ENCODE measurements around the gene B3GALT2. TPM values are rescaled to one million over a fixed set of nuclear protein-coding genes. Genes with fewer than 3 reads are reported as not detected.

Gene B3GALT2
- total and polyA plus RNA-seq, 2 experiments from 2014 or later: 0.73 to 1.5 TPM

DNA sequence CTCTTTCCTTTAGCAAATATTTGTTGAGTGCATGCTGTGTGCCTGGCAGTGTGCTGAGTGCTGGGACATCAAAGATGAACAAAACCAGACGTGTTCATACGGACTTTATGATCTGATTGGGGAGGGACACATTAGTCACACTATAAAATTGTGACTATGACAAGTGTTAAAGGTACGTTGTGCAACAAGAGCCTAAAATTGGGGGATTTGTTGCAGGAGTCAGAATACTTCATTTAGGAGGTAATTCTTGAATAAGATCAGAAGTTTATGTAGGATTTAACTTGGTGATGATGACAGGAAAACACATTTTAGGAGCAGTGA, 29.6 kb downstream of the B3GALT2 start:
- Histone ChIP-seq H3K27me3 (no peaks in the 10 kb centered on the region), H3K4me1 (ENCODE audit: low read depth) (no peaks in the 10 kb centered on the region), H3K4me3 (no peak overlapping the region), H3K9me3 (ENCODE audit: low read depth) (no peaks in the 10 kb centered on the region), H3K27ac (no peak overlapping the region), H3K36me3 (peaks cover 20% of the 10 kb centered on the region)
- TF ChIP-seq, protein P1, sequence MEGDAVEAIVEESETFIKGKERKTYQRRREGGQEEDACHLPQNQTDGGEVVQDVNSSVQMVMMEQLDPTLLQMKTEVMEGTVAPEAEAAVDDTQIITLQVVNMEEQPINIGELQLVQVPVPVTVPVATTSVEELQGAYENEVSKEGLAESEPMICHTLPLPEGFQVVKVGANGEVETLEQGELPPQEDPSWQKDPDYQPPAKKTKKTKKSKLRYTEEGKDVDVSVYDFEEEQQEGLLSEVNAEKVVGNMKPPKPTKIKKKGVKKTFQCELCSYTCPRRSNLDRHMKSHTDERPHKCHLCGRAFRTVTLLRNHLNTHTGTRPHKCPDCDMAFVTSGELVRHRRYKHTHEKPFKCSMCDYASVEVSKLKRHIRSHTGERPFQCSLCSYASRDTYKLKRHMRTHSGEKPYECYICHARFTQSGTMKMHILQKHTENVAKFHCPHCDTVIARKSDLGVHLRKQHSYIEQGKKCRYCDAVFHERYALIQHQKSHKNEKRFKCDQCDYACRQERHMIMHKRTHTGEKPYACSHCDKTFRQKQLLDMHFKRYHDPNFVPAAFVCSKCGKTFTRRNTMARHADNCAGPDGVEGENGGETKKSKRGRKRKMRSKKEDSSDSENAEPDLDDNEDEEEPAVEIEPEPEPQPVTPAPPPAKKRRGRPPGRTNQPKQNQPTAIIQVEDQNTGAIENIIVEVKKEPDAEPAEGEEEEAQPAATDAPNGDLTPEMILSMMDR (IDR thresholded peaks at IDR 0.05; ENCODE audit: low read depth, low read length): no peak
- DNase-seq (ENCODE audit: low read depth in 1 of 2, low spot score in 1 of 2): no peak

DNA sequence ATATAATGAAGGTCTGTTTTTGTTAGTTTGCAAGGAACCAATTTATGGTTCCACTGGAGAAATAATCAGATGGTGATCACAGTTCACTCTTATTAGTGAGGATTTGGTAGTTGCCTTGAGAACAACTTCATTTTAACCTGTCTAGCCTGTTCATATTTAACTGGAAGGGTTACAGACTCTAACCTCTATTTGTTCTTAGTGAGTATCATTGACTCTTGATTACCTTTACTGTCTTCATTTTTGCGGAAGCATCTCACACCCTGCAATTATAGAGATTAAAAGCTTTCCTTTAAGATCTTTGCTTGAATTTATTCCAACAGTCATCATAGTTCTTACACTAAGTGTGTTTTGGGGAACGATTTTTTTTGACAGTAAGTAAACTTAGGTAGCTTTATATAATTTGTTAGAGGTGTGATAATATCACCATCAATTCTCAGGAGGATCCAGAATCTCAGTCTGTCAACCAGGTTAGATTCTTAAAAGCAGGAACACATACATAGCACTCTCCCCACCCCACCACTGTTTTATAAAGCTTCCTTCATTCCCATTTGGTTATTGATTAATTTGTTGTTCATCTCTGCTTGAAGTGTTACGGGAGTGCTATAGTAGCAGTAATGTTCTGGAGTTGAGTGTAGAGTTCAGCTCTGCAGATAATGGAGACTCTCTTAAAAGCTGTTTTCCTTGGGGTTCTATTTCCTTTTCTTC, 30.1 kb downstream of the B3GALT2 start:
- Histone ChIP-seq H3K4me3 (no peak overlapping the region), H3K27me3 (no peaks in the 10 kb centered on the region), H3K4me1 (ENCODE audit: low read depth) (no peaks in the 10 kb centered on the region), H3K9me3 (ENCODE audit: low read depth) (no peaks in the 10 kb centered on the region), H3K36me3 (peaks cover 20% of the 10 kb centered on the region), H3K27ac (peak overlapping the region; percentile 32)
- TF ChIP-seq, protein P1 (IDR thresholded peaks at IDR 0.05; ENCODE audit: low read depth, low read length): no peak
- DNase-seq (ENCODE audit: low read depth in 1 of 2, low spot score in 1 of 2): no peak

DNA sequence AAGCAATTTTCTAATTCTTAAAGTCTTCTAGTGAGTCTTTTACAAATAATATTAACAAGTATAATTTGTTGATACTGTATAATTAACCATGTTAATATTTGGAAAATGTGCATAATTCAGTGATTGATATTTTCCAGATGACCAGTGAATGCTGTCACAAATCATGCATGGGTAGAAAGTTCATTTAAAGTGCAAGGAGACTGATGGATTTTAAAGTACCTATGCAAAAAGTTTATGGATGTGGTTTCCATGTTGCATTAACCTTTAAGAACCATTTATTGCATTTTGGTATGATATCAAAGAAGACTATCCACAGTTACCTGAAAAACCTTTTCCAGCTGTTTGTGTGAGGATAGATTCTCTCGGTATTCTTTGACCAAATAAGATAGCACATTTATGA, 41.4 kb downstream of the B3GALT2 start:
- TF ChIP-seq, protein P1 (IDR thresholded peaks at IDR 0.05; ENCODE audit: low read depth, low read length): no peak

DNA sequence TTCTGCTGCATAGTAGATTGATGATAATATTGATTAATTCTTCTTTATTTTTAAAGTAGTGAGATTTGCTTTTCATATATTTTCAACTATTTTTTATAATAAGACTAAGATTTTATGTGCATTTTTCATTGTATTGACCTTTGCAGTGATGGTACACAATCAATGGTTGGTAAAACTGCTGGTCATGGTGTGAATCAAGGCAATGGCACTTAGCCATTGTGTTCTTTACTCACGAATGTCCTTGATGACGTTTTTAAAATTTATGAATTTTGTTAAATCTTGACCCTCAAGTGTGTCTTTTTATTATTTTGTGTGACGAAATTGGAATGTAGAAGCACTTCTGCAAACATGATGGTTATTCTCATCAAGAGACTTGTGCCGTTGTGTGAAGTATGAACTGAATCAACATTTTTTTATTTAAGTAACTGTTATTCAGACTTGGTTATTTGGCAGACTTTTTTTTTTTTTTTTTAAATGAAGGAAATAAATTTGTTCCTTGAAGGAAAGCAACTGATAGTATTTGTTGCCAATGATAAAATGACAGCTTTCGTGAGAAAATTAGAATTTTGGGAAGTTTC, 42.0 kb downstream of the B3GALT2 start:
- no peaks in the 10 kb centered on the region for H3K4me1 ChIP-seq (ENCODE audit: low read depth)
- TF ChIP-seq, protein P1 (IDR thresholded peaks at IDR 0.05; ENCODE audit: low read depth, low read length): no peak
- H3K27me3 ChIP-seq: no peaks in the 10 kb centered on the region
- no peaks in the 10 kb centered on the region for H3K9me3 ChIP-seq (ENCODE audit: low read depth)
- peaks cover 55% of the 10 kb centered on the region for H3K36me3 ChIP-seq
- DNase-seq (ENCODE audit: low read depth in 1 of 2, low spot score in 1 of 2): no peak
- no peak overlapping the region for H3K27ac ChIP-seq
- H3K4me3 ChIP-seq: no peak overlapping the region

More for the DNA sequence above, 41.4 kb downstream of the B3GALT2 start:
- H3K36me3 ChIP-seq: peaks cover 57% of the 10 kb centered on the region
- no peak overlapping the region for H3K27ac ChIP-seq
- H3K4me1 ChIP-seq (ENCODE audit: low read depth): no peaks in the 10 kb centered on the region
- no peak for DNase-seq (ENCODE audit: low read depth in 1 of 2, low spot score in 1 of 2)
- no peak overlapping the region for H3K4me3 ChIP-seq
- H3K9me3 ChIP-seq (ENCODE audit: low read depth): no peaks in the 10 kb centered on the region
- no peaks in the 10 kb centered on the region for H3K27me3 ChIP-seq

DNA sequence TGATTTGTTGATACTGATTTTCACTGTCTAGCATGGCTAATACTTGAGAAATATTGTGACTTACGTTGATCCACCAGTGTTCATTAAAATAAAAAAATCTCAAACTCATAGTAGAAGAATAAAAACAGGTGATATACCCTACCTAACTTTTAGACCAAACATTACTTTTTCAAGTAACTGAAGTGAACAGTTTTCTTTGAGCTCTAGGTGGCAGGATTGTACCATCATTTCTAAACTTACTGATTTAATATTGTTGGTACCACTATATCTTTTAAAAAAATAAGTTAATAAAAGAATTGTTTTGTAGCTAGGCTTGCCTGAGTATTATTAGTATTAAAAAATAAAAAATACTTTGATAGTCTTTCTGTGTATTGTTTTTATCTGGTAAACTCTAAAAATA, 43.1 kb downstream of the B3GALT2 start:
- no peaks in the 10 kb centered on the region for H3K4me1 ChIP-seq (ENCODE audit: low read depth)
- H3K9me3 ChIP-seq (ENCODE audit: low read depth): no peaks in the 10 kb centered on the region
- no peaks in the 10 kb centered on the region for H3K27me3 ChIP-seq
- no peak overlapping the region for H3K4me3 ChIP-seq
- peaks cover 47% of the 10 kb centered on the region for H3K36me3 ChIP-seq
- TF ChIP-seq, protein P1 (IDR thresholded peaks at IDR 0.05; ENCODE audit: low read depth, low read length): peak; percentile 36
- DNase-seq (ENCODE audit: low read depth in 1 of 2, low spot score in 1 of 2): peak; percentile 26 to 44
- H3K27ac ChIP-seq: no peak overlapping the region

Data from cardiac muscle cell (in vitro differentiated cells and primary cell).